KMS-11 (cell line): ENCODE measurements around the gene PRKRIP1.

Source experiments
- H2AFZ ChIP-seq: fragments of 200-600 bp; sonication (generic); 2 replicates; pipeline ENCODE4 v1.6.1; 2016; ENCODE audit warnings: antibody characterized with exemption, mixed run types, low read depth
- H3K27ac ChIP-seq: fragments of 200-600 bp; sonication (generic); 2 replicates; pipeline ENCODE4 v1.6.1; 2016; ENCODE audit warnings: mild to moderate bottlenecking, mixed run types
- H3K27me3 ChIP-seq: fragments of 200-600 bp; sonication (generic); 2 replicates; pipeline ENCODE4 v1.6.1; 2017; ENCODE audit warnings: mild to moderate bottlenecking, low read depth, mixed run types, moderate library complexity; ENCODE audit not compliant: insufficient read depth
- H3K36me3 ChIP-seq: fragments of 200-600 bp; sonication (generic); 2 replicates; pipeline ENCODE4 v1.6.1; 2017; ENCODE audit warnings: mild to moderate bottlenecking, mixed run types; ENCODE audit not compliant: insufficient read depth
- H3K4me1 ChIP-seq: fragments of 200-600 bp; sonication (generic); 2 replicates; pipeline ENCODE4 v1.6.1; 2016; ENCODE audit warnings: mild to moderate bottlenecking, low read depth, mixed run types; ENCODE audit not compliant: poor library complexity, severe bottlenecking
- H3K4me2 ChIP-seq: fragments of 200-600 bp; sonication (generic); 2 replicates; pipeline ENCODE4 v1.7.0; 2016; ENCODE audit warnings: mild to moderate bottlenecking, mixed run types
- H3K4me3 ChIP-seq: fragments of 200-600 bp; sonication (generic); IDR thresholded peaks from 2 replicates; pipeline ENCODE4 v1.6.1; 2017; ENCODE audit warnings: low read depth, low read length, mixed read lengths; ENCODE audit not compliant: insufficient read depth
- H3K79me2 ChIP-seq: fragments of 200-600 bp; sonication (generic); 2 replicates; pipeline ENCODE4 v1.6.1; 2016; ENCODE audit warnings: low read depth, mixed run types; ENCODE audit not compliant: insufficient read depth
- H3K9ac ChIP-seq: fragments of 200-600 bp; sonication (generic); 2 replicates; pipeline ENCODE4 v1.6.1; 2016; ENCODE audit warnings: mild to moderate bottlenecking, mixed run types
- H4K20me1 ChIP-seq: fragments of 200-600 bp; sonication (generic); 2 replicates; pipeline ENCODE4 v1.6.1; 2016; ENCODE audit warnings: mild to moderate bottlenecking, mixed run types; ENCODE audit not compliant: insufficient read depth
- TF ChIP-seq, protein P1 (sequence below): fragments of 200-600 bp; sonication (generic); conservative IDR thresholded peaks from 2 replicates; pipeline ENCODE4 v1.6.1; 2017; ENCODE audit warnings: low read depth, mild to moderate bottlenecking, antibody characterized with exemption, low read length, moderate library complexity, mixed read lengths

PRKRIP1 gene

DNA sequence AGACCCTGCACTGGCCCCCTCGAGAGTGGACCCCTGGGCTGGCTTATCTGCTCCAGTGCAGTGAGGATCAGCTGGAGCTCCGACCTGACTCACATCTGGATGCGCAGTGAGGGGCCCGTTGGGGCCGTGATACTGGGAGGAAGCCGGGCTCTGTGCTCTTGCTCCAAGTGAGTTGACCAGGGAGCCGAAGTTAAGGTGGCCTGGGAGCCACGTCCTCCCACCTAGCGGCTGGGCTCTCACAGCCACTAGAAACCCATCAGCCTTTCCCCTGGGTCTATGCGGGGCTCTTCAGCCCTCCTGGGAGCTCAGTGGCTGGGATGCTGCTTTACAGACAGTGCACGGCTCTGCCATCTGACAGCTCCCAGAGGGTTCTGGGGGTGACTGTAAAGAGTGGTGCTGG lies 59.4 kb downstream of the PRKRIP1 start:
- no peak overlapping the region for H3K9ac ChIP-seq
- TF ChIP-seq, protein P1, sequence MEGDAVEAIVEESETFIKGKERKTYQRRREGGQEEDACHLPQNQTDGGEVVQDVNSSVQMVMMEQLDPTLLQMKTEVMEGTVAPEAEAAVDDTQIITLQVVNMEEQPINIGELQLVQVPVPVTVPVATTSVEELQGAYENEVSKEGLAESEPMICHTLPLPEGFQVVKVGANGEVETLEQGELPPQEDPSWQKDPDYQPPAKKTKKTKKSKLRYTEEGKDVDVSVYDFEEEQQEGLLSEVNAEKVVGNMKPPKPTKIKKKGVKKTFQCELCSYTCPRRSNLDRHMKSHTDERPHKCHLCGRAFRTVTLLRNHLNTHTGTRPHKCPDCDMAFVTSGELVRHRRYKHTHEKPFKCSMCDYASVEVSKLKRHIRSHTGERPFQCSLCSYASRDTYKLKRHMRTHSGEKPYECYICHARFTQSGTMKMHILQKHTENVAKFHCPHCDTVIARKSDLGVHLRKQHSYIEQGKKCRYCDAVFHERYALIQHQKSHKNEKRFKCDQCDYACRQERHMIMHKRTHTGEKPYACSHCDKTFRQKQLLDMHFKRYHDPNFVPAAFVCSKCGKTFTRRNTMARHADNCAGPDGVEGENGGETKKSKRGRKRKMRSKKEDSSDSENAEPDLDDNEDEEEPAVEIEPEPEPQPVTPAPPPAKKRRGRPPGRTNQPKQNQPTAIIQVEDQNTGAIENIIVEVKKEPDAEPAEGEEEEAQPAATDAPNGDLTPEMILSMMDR: no peak
- no peaks in the 10 kb centered on the region for H3K27me3 ChIP-seq
- H3K36me3 ChIP-seq: peaks cover 10% of the 10 kb centered on the region; the same call in 1 of the 2 replicates
- no peak overlapping the region for H2AFZ ChIP-seq
- no peaks in the 10 kb centered on the region for H4K20me1 ChIP-seq
- H3K4me2 ChIP-seq: no peak overlapping the region
- H3K4me3 ChIP-seq: no peak overlapping the region
- no peaks in the 10 kb centered on the region for H3K79me2 ChIP-seq
- H3K4me1 ChIP-seq: peaks cover 18% of the 10 kb centered on the region
- no peak overlapping the region for H3K27ac ChIP-seq

GRCh38 chr7:102456327-102456726 lies 60.2 kb downstream of the PRKRIP1 start:
- H3K4me2 ChIP-seq: no peak overlapping the region
- H3K27me3 ChIP-seq: no peaks in the 10 kb centered on the region
- H3K79me2 ChIP-seq: no peaks in the 10 kb centered on the region; the same call in 1 of the 2 replicates
- no peaks in the 10 kb centered on the region for H4K20me1 ChIP-seq
- TF ChIP-seq, protein P1: no peak
- no peak overlapping the region for H3K9ac ChIP-seq
- no peak overlapping the region for H2AFZ ChIP-seq
- H3K4me3 ChIP-seq: no peak overlapping the region
- no peak overlapping the region for H3K27ac ChIP-seq
- peaks cover 10% of the 10 kb centered on the region for H3K4me1 ChIP-seq
- H3K36me3 ChIP-seq: peaks cover 10% of the 10 kb centered on the region; the same call in 1 of the 2 replicates

GRCh38 chr7:102457352-102457924 lies 61.3 kb downstream of the PRKRIP1 start:
- Histone ChIP-seq H3K4me2 (no peak overlapping the region), H2AFZ (no peak overlapping the region), H3K79me2 (peaks cover 3% of the 10 kb centered on the region; the same call in 1 of the 2 replicates), H3K27ac (no peak overlapping the region), H4K20me1 (no peaks in the 10 kb centered on the region), H3K36me3 (peaks cover 10% of the 10 kb centered on the region; the same call in 1 of the 2 replicates), H3K27me3 (no peaks in the 10 kb centered on the region), H3K4me1 (no peaks in the 10 kb centered on the region), H3K4me3 (no peak overlapping the region), H3K9ac (no peak overlapping the region)
- TF ChIP-seq, protein P1: no peak

GRCh38 chr7:102459221-102459844 lies 63.2 kb downstream of the PRKRIP1 start:
- Histone ChIP-seq H3K36me3 (peaks cover 10% of the 10 kb centered on the region; the same call in 1 of the 2 replicates), H3K4me3 (no peak overlapping the region), H3K27me3 (no peaks in the 10 kb centered on the region), H3K79me2 (peaks cover 22% of the 10 kb centered on the region; the same call in 1 of the 2 replicates), H2AFZ (no peak overlapping the region), H3K4me1 (peaks cover 13% of the 10 kb centered on the region), H3K27ac (no peak overlapping the region), H3K9ac (no peak overlapping the region), H3K4me2 (no peak overlapping the region), H4K20me1 (no peaks in the 10 kb centered on the region)
- TF ChIP-seq, protein P1: no peak
